Endothelial cell of umbilical vein (primary cell): ENCODE measurements around the gene UNC5CL. TPM values are rescaled to one million over a fixed set of nuclear protein-coding genes. Genes with fewer than 3 reads are reported as not detected.

Experiments
- BruUV-seq: library from RNA; stranded (reverse); fragments of 400-500 nt; replicated peaks from 2 replicates; lab custom pipeline; 2021; lab: Mats Ljungman, UMichigan
- CTCF ChIA-PET: fragments of 300-600, 350-600 bp; sonication (Branson Sonifier 250); formaldehyde crosslinking; loops from one replicate; lab custom pipeline; 2021; ENCODE audit warnings: antibody characterized with exemption, inconsistent platforms; lab: Charles Lee
- POLR2A ChIA-PET: fragments of 300-600, 350-600 bp; sonication (Branson Sonifier 250); formaldehyde crosslinking; loops from one replicate; lab custom pipeline; 2021; ENCODE audit warnings: antibody characterized with exemption, inconsistent platforms; lab: Charles Lee
- DNase-seq: peaks from one replicate; pipeline ENCODE4 v3.0.0-alpha.2; 2011; ENCODE audit warnings: low read depth, low spot score
- FAIRE-seq: peaks from 2 replicates; lab custom pipeline; 2011; peaks lifted over from hg19 to GRCh38; lab: Jason Lieb, UNC
- H2AFZ ChIP-seq: 2 replicates; pipeline ENCODE4 v1.6.0; 2012; ENCODE audit warnings: low read depth, low read length, control low read depth, inconsistent platforms
- H3K27ac ChIP-seq: 2 replicates; pipeline ENCODE4 v1.5.1; 2011; ENCODE audit warnings: low read depth, mild to moderate bottlenecking, control low read depth, low read length, moderate library complexity; ENCODE audit not compliant: insufficient read depth
- H3K27me3 ChIP-seq, 2 experiments: 2 replicates each; pipeline versions ENCODE4 v1.6.0 to v1.6.1; 2011; ENCODE audit warnings: low read length in 2 of 2, mixed read lengths in 1 of 2; ENCODE audit not compliant: control insufficient read depth in 2 of 2, insufficient read depth in 2 of 2
- H3K36me3 ChIP-seq, 2 experiments: 2 replicates in 1 of 2; 3 replicates in 1 of 2; pipeline ENCODE4 v1.5.1; 2011; ENCODE audit warnings: low read length in 2 of 2, mild to moderate bottlenecking in 1 of 2, moderate library complexity in 1 of 2; ENCODE audit not compliant: control insufficient read depth in 2 of 2, insufficient read depth in 2 of 2; ENCODE audit errors: extremely low read depth in 1 of 2
- H3K4me1 ChIP-seq: 3 replicates; pipeline ENCODE4 v1.5.1; 2011; ENCODE audit warnings: mild to moderate bottlenecking, low read length; ENCODE audit not compliant: control insufficient read depth, insufficient read depth; ENCODE audit errors: extremely low read depth
- H3K4me2 ChIP-seq: 2 replicates; pipeline ENCODE4 v1.6.1; 2011; ENCODE audit warnings: low read length, control low read depth, mixed read lengths; ENCODE audit not compliant: insufficient read depth
- H3K4me3 ChIP-seq, 3 experiments: fragments of 200-600 bp in 1 of 3; sonication (generic), shearing (Covaris generic) in 1 of 3; replicated peaks in 1 of 3; 2 replicates each; pipeline ENCODE4 v1.5.1; 2011 to 2016; ENCODE audit warnings: control low read depth in 3 of 3, low read length in 3 of 3, mild to moderate bottlenecking in 2 of 3, inconsistent platforms in 1 of 3, low read depth in 1 of 3, moderate library complexity in 1 of 3; ENCODE audit not compliant: insufficient read depth in 1 of 3
- H3K79me2 ChIP-seq: 2 replicates; pipeline ENCODE4 v1.6.0; 2012; ENCODE audit warnings: low read length, inconsistent platforms; ENCODE audit not compliant: control insufficient read depth, insufficient read depth
- H3K9ac ChIP-seq: replicated peaks from 2 replicates; pipeline ENCODE3; 2011; ENCODE audit warnings: low read length, control low read depth; ENCODE audit not compliant: insufficient read depth; ENCODE audit errors: extremely low read depth
- H3K9me1 ChIP-seq: replicated peaks from 3 replicates; pipeline ENCODE4 v1.6.0; 2011; ENCODE audit warnings: mild to moderate bottlenecking, low read length; ENCODE audit not compliant: control insufficient read depth, insufficient read depth; ENCODE audit errors: extremely low read depth
- H3K9me3 ChIP-seq: replicated peaks from 2 replicates; pipeline ENCODE4 v1.5.1; 2012; ENCODE audit warnings: low read length, inconsistent platforms; ENCODE audit not compliant: control insufficient read depth, insufficient read depth
- H4K20me1 ChIP-seq: replicated peaks from 2 replicates; pipeline ENCODE3; 2011; ENCODE audit warnings: mild to moderate bottlenecking, low read length; ENCODE audit not compliant: control insufficient read depth, insufficient read depth; ENCODE audit errors: extremely low read depth
- CTCF ChIP-seq, 2 donors: IDR thresholded peaks; 1 replicate in 1 of 2; 2 replicates in 1 of 2; pipeline ENCODE4 v1.5.1; 2011; ENCODE audit warnings: low read length in 2 of 2, mild to moderate bottlenecking in 2 of 2, moderate library complexity in 2 of 2, control low read depth in 1 of 2, inconsistent platforms in 1 of 2, low read depth in 1 of 2; ENCODE audit not compliant: insufficient read depth in 1 of 2; ENCODE audit errors: extremely low read depth in 1 of 2
- EZH2 ChIP-seq: IDR thresholded peaks from 2 replicates; pipeline ENCODE4 v1.6.1; 2012; ENCODE audit warnings: borderline replicate concordance, low read depth, mild to moderate bottlenecking, moderate library complexity, low read length, inconsistent platforms; ENCODE audit not compliant: severe bottlenecking
- FOS ChIP-seq: IDR thresholded peaks from 2 replicates; pipeline ENCODE4 v1.6.1; 2011; ENCODE audit warnings: mild to moderate bottlenecking, low read length, moderate library complexity, borderline replicate concordance; ENCODE audit not compliant: insufficient read depth
- GATA2 ChIP-seq: IDR thresholded peaks from 2 replicates; pipeline ENCODE4 v1.7.0; 2011; ENCODE audit warnings: low read depth, mild to moderate bottlenecking, moderate library complexity, mixed read lengths, low read length; ENCODE audit not compliant: insufficient read length, insufficient read depth
- JUN ChIP-seq: IDR thresholded peaks from 2 replicates; pipeline ENCODE4 v1.6.1; 2011; ENCODE audit warnings: borderline replicate concordance, low read depth; ENCODE audit not compliant: insufficient read length, insufficient read depth
- MAX ChIP-seq: IDR thresholded peaks from 2 replicates; pipeline ENCODE4 v1.6.1; 2011; ENCODE audit not compliant: insufficient read depth, insufficient read length
- MYC ChIP-seq: IDR thresholded peaks from one replicate; pipeline ENCODE4 v1.6.1; 2011; ENCODE audit warnings: mild to moderate bottlenecking, low read depth, low read length
- POLR2A ChIP-seq: IDR thresholded peaks from 2 replicates; pipeline ENCODE4 v1.6.1; 2012; ENCODE audit warnings: low read depth, mild to moderate bottlenecking, control low read depth, low read length
- POLR2AphosphoS5 ChIP-seq: IDR thresholded peaks from 2 replicates; pipeline ENCODE4 v1.6.1; 2012; ENCODE audit warnings: low read depth, mild to moderate bottlenecking, control low read depth, low read length, moderate library complexity; ENCODE audit not compliant: insufficient read depth
- dilution Hi-C: fragments of 300-500 bp; cut with MboI; formaldehyde crosslinking; loops from one replicate; pipeline ENCODE4 v1.15.0; 2019; ENCODE audit warnings: low sequenced_read_pairs; ENCODE audit not compliant: extremely low pct_ligation_motif_present
- intact Hi-C: fragments of 100-400 bp; cut with micrococcal nuclease; formaldehyde crosslinking; loops from one replicate; pipeline ENCODE4 v1.10.0; 2022
- polyA plus RNA-seq, 4 experiments: library from polyadenylated mRNA; depleted of rRNA in 3 of 4; stranded (reverse) in 3 of 4; unstranded in 1 of 4; fragments of >200 nt; gene quantifications; 2 replicates each; pipeline versions ENCODE4 v1.2.1 to v1.2.3, GENCODE V29; 2011 to 2012; ENCODE audit warnings: missing spikeins in 1 of 4
- total RNA-seq: library from RNA; stranded (reverse); gene quantifications from 2 replicates; pipeline ENCODE4 v1.2.3, GENCODE V29; 2021

Gene UNC5CL
- total and polyA plus RNA-seq, 2 donors (not counting 3 experiments of a cell fraction or from before 2014, with no cell fraction given): 0.14 to 0.20 TPM

GRCh38 chr6:41036601-41037000 is 2.4 kb downstream of the UNC5CL start:
- Histone ChIP-seq H3K4me3 (no peak overlapping the region), H3K36me3 (no peaks in the 10 kb centered on the region), H3K9me3 (no peaks in the 10 kb centered on the region), H3K79me2 (no peaks in the 10 kb centered on the region), H2AFZ (no peak overlapping the region), H3K4me2 (no peak overlapping the region), H3K4me1 (no peaks in the 10 kb centered on the region), H3K9ac (no peak overlapping the region), H3K27ac (no peak overlapping the region), H4K20me1 (no peaks in the 10 kb centered on the region), H3K27me3 (peaks cover 0 to 2% of the 10 kb centered on the region in 2 experiments), H3K9me1 (no peaks in the 10 kb centered on the region)
- FAIRE-seq: no peak
- CTCF ChIA-PET: interaction anchor here (1.1 to 2.7 kb wide), 5 partner anchors 9 to 146 kb away, joined by 3 to 21 read pairs (median 4); no protein-coding TSS in a partner anchor
- TF ChIP-seq POLR2AphosphoS5 (no peak), MYC (no peak), CTCF (IDR thresholded peaks at IDR 0.05; ENCODE audit: extremely low read depth in 1 of 2, insufficient read depth in 1 of 2, low read depth in 1 of 2, low read length in 2 of 2) (no peak), JUN (no peak), FOS (no peak), MAX (no peak), POLR2A (no peak), EZH2 (no peak), GATA2 (no peak)
- BruUV-seq: no TSS peak
- dilution Hi-C loops (no loop called here), intact Hi-C loops (no loop called here)
- POLR2A ChIA-PET: no interaction called here
- no peak for DNase-seq
